IMR-90 (cell line): ENCODE data around the gene RBM48. TPM values are rescaled to one million over a fixed set of nuclear protein-coding genes. Genes with fewer than 3 reads are reported as not detected.

Experiments
- ATAC-seq: fragments of 200-7000 bp; cut with Tn5 transposase; 2 replicates; pipeline ENCODE4 v1.9.1; 2020; ENCODE audit warnings: low read depth, mild to moderate bottlenecking, moderate library complexity
- BruUV-seq: library from RNA; stranded (reverse); fragments of 400-500 nt; replicated peaks from 2 replicates; lab custom pipeline; 2021; lab: Mats Ljungman, UMichigan
- CTCF ChIA-PET: fragments of 300-600 bp; formaldehyde crosslinking; extraction: SDS; loops from one replicate; lab custom pipeline; 2021; ENCODE audit warnings: antibody characterized with exemption; lab: Yijun Ruan, JAX
- POLR2A ChIA-PET: fragments of 300-600 bp; sonication (Branson Sonifier 250); formaldehyde crosslinking; loops from one replicate; lab custom pipeline; 2022; ENCODE audit warnings: antibody characterized with exemption; ENCODE audit not compliant: unreplicated experiment; lab: Charles Lee
- DNase-seq: peaks from one replicate; pipeline ENCODE4 v3.0.0; 2013
- H2AFZ ChIP-seq: replicated peaks from 2 replicates; pipeline ENCODE3; 2013; ENCODE audit warnings: low read length, mild to moderate bottlenecking; ENCODE audit not compliant: poor library complexity
- H2AK5ac ChIP-seq: 2 replicates; pipeline ENCODE4 v1.6.1; 2013; ENCODE audit warnings: low read depth, low read length, inconsistent platforms
- H2AK9ac ChIP-seq: replicated peaks from 2 replicates; pipeline ENCODE3; 2013; ENCODE audit warnings: mild to moderate bottlenecking, low read depth, low read length, moderate library complexity; ENCODE audit not compliant: poor library complexity
- H2BK120ac ChIP-seq: 2 replicates; pipeline ENCODE4 v1.6.1; 2013; ENCODE audit warnings: low read depth, low read length, inconsistent platforms
- H2BK15ac ChIP-seq: 3 replicates; pipeline ENCODE4 v1.6.1; 2013; ENCODE audit warnings: low read depth, low read length, inconsistent platforms
- H2BK20ac ChIP-seq: 2 replicates; pipeline ENCODE4 v1.6.1; 2013; ENCODE audit warnings: low read depth, mild to moderate bottlenecking, inconsistent platforms, low read length, moderate library complexity
- H2BK5ac ChIP-seq: 2 replicates; pipeline ENCODE4 v1.6.1; 2013; ENCODE audit warnings: mild to moderate bottlenecking, low read depth, low read length, inconsistent platforms; ENCODE audit not compliant: poor library complexity, severe bottlenecking
- H3K14ac ChIP-seq: replicated peaks from 2 replicates; pipeline ENCODE4 v1.6.1; 2013; ENCODE audit warnings: low read depth, low read length, inconsistent platforms
- H3K18ac ChIP-seq: 2 replicates; pipeline ENCODE4 v1.6.1; 2013; ENCODE audit warnings: low read depth, low read length, control low read depth
- H3K23ac ChIP-seq: 2 replicates; pipeline ENCODE4 v1.6.1; 2013; ENCODE audit warnings: low read depth, low read length, inconsistent platforms
- H3K27ac ChIP-seq: 2 replicates; pipeline ENCODE4 v1.5.1; 2013; ENCODE audit warnings: mild to moderate bottlenecking, control low read depth, low read length; ENCODE audit not compliant: insufficient read depth
- H3K27me3 ChIP-seq: 2 replicates; pipeline ENCODE4 v1.6.1; 2013; ENCODE audit warnings: low read length; ENCODE audit not compliant: control insufficient read depth, insufficient read depth
- H3K36me3 ChIP-seq: 2 replicates; pipeline ENCODE4 v1.6.1; 2013; ENCODE audit warnings: low read length, mixed read lengths; ENCODE audit not compliant: control insufficient read depth, insufficient read depth
- H3K4ac ChIP-seq: 2 replicates; pipeline ENCODE4 v1.6.1; 2013; ENCODE audit warnings: low read depth, low read length, inconsistent platforms
- H3K4me1 ChIP-seq: 2 replicates; pipeline ENCODE4 v1.6.1; 2013; ENCODE audit warnings: low read length, mixed read lengths; ENCODE audit not compliant: control insufficient read depth, insufficient read depth
- H3K4me2 ChIP-seq: 2 replicates; pipeline ENCODE4 v1.6.1; 2013; ENCODE audit warnings: low read depth, mild to moderate bottlenecking, control low read depth, low read length, moderate library complexity
- H3K4me3 ChIP-seq: 2 replicates; pipeline ENCODE4 v1.5.1; 2013; ENCODE audit warnings: low read depth, mild to moderate bottlenecking, control low read depth, low read length, moderate library complexity; ENCODE audit not compliant: insufficient read depth
- H3K56ac ChIP-seq: 2 replicates; pipeline ENCODE4 v1.6.1; 2013; ENCODE audit warnings: low read length, inconsistent platforms; ENCODE audit not compliant: insufficient read depth; ENCODE audit errors: extremely low read depth
- H3K79me1 ChIP-seq, 2 experiments: 2 replicates each; pipeline ENCODE4 v1.6.1; 2013; ENCODE audit warnings: low read length in 2 of 2, inconsistent platforms in 1 of 2, low read depth in 1 of 2
- H3K9ac ChIP-seq: 2 replicates; pipeline ENCODE4 v1.6.1; 2013; ENCODE audit warnings: low read depth, low read length, control low read depth
- H3K9me1 ChIP-seq: 2 replicates; pipeline ENCODE4 v1.6.1; 2013; ENCODE audit warnings: low read length, inconsistent platforms; ENCODE audit not compliant: insufficient read depth
- H3K9me3 ChIP-seq: 2 replicates; pipeline ENCODE4 v1.6.1; 2013; ENCODE audit warnings: low read length; ENCODE audit not compliant: control insufficient read depth, insufficient read depth
- H4K20me1 ChIP-seq: 2 replicates; pipeline ENCODE4 v1.6.1; 2013; ENCODE audit warnings: low read length, inconsistent platforms; ENCODE audit not compliant: insufficient read depth
- H4K5ac ChIP-seq: 2 replicates; pipeline ENCODE4 v1.6.1; 2013; ENCODE audit warnings: mild to moderate bottlenecking, low read depth, low read length, control low read depth
- H4K8ac ChIP-seq, 2 experiments: 2 replicates each; pipeline ENCODE4 v1.6.1; 2013; ENCODE audit warnings: low read depth in 2 of 2, low read length in 2 of 2, control low read depth in 1 of 2, inconsistent platforms in 1 of 2
- H4K91ac ChIP-seq: 2 replicates; pipeline ENCODE4 v1.6.1; 2013; ENCODE audit warnings: low read depth, low read length, inconsistent platforms; ENCODE audit not compliant: insufficient read depth
- CTCF ChIP-seq: conservative IDR thresholded peaks from 2 replicates; pipeline ENCODE4 v1.5.1; 2012; ENCODE audit warnings: mild to moderate bottlenecking, low read depth, low read length, improper control_type of control experiment
- FOS ChIP-seq: fragments of 150-350 bp; IDR thresholded peaks from 2 replicates; pipeline ENCODE4 v1.6.1; 2016; ENCODE audit warnings: low read depth, low read length
- MAFK ChIP-seq: IDR thresholded peaks from 2 replicates; pipeline ENCODE4 v1.6.1; 2012; ENCODE audit warnings: low read depth, low read length, improper control_type of control experiment
- NFE2L2 ChIP-seq: fragments of 150-350 bp; IDR thresholded peaks from 2 replicates; pipeline ENCODE4 v1.6.1; 2016; ENCODE audit warnings: low read depth, mild to moderate bottlenecking, low read length
- RAD21 ChIP-seq: IDR thresholded peaks from 2 replicates; pipeline ENCODE4 v1.6.1; 2012; ENCODE audit warnings: low read length, improper control_type of control experiment
- WGBS, 2 experiments: methylation state at CpG; one replicate each; pipeline versions ENCODE4 v1.1.5 to v1.1.7; 2013; ENCODE audit warnings: missing lambda C conversion rate in 2 of 2; ENCODE audit not compliant: insufficient read length in 1 of 2; ENCODE audit errors: extremely low coverage in 2 of 2; 5-methylcytosine and 5-hydroxymethylcytosine counted together
- dilution Hi-C: fragments of 300-500 bp; cut with HindIII; formaldehyde crosslinking; loops from one replicate; pipeline ENCODE4 v1.14.3; 2018; ENCODE audit warnings: low sequenced_read_pairs; ENCODE audit not compliant: unreplicated experiment
- in situ Hi-C: fragments of 300-500 bp; cut with MboI; formaldehyde crosslinking; loops from 3 replicates; pipeline ENCODE4 v1.14.3; 2019; ENCODE audit warnings: low sequenced_read_pairs, inconsistent platforms, mixed read lengths
- intact Hi-C: fragments of 100-400 bp; cut with micrococcal nuclease; formaldehyde crosslinking; loops from 2 replicates; pipeline ENCODE4 v1.10.0; 2022
- polyA plus RNA-seq, 3 experiments: library from polyadenylated mRNA; depleted of rRNA; stranded (reverse); fragments of >200 nt; gene quantifications; 2 replicates each; pipeline ENCODE4 v1.2.3, GENCODE V29; 2012; ENCODE audit warnings: low replicate concordance in 1 of 3
- total RNA-seq: library from RNA; depleted of rRNA; stranded (reverse); fragments of >200 nt; gene quantifications from 2 replicates; pipeline ENCODE4 v1.2.3, GENCODE V29; 2012

The RBM48 gene
- total and polyA plus RNA-seq, 2 of the 4 experiments (the other 2 are of a cell fraction) = 5.1 to 5.6 TPM

DNA sequence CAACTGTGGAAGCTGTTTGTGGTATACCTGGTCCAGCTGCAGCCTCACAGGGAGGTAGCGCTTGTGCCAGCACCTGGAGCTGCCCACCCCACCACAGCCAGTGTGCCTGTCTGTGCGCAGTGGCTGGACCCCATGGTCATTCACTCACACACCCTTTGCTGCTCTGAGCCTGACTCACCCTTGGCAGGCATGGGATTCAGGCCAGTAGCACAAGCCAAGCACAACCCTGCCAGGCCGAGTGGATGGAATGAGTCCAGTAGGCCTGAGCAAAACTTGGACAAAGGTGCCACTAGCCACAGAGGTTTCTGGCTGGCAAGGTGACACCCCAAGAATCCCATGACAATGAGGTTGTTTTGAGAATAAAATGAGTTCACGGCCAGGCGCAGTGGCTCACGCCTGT lies 19.0 kb downstream of the RBM48 start:
- CTCF ChIA-PET = no interaction called here
- H3K36me3 ChIP-seq = no peaks in the 10 kb centered on the region

More for the DNA sequence above, 19.0 kb downstream of the RBM48 start:
- no peak overlapping the region for H2BK15ac ChIP-seq
- no peak overlapping the region for H2BK20ac ChIP-seq
- H3K27ac ChIP-seq = no peak overlapping the region
- no peaks in the 10 kb centered on the region; the same call in 1 of the 2 replicates for H3K27me3 ChIP-seq
- no peak overlapping the region for H3K18ac ChIP-seq
- no peak overlapping the region for H4K91ac ChIP-seq
- H3K23ac ChIP-seq = no peak overlapping the region
- no peaks in the 10 kb centered on the region for H4K20me1 ChIP-seq
- in situ Hi-C loops (no loop called here), dilution Hi-C loops (no loop called here), intact Hi-C loops (no loop called here)
- no peak overlapping the region for H2AK9ac ChIP-seq
- H2AFZ ChIP-seq = no peak overlapping the region
- no peak overlapping the region for H3K14ac ChIP-seq
- WGBS, 2 experiments = 96% methylated on average over 4 of the region's 6 CpGs; no CpG with 5 or more reads in 1 of the 2 experiments
- ATAC-seq = no peak
- H2AK5ac ChIP-seq = no peak overlapping the region
- H3K4ac ChIP-seq = no peak overlapping the region
- H3K4me3 ChIP-seq = no peak overlapping the region
- BruUV-seq = no TSS peak
- POLR2A ChIA-PET = no interaction called here
- H2BK5ac ChIP-seq = no peak overlapping the region
- no peak for DNase-seq
- H3K9me3 ChIP-seq = no peaks in the 10 kb centered on the region
- no peaks in the 10 kb centered on the region for H3K9me1 ChIP-seq
- no peak overlapping the region for H3K56ac ChIP-seq
- H2BK120ac ChIP-seq = no peak overlapping the region
- H3K4me2 ChIP-seq = no peak overlapping the region
- H3K9ac ChIP-seq = no peak overlapping the region
- no peaks in the 10 kb centered on the region for H3K79me1 ChIP-seq
- H4K8ac ChIP-seq = no peak overlapping the region
- H3K4me1 ChIP-seq = no peaks in the 10 kb centered on the region
- TF ChIP-seq CTCF (no peak), MAFK (no peak), FOS (no peak), RAD21 (no peak), NFE2L2 (no peak)
- H4K5ac ChIP-seq = no peak overlapping the region
